ENCODE measurements around the gene SCAPER.

Gene SCAPER

DNA sequence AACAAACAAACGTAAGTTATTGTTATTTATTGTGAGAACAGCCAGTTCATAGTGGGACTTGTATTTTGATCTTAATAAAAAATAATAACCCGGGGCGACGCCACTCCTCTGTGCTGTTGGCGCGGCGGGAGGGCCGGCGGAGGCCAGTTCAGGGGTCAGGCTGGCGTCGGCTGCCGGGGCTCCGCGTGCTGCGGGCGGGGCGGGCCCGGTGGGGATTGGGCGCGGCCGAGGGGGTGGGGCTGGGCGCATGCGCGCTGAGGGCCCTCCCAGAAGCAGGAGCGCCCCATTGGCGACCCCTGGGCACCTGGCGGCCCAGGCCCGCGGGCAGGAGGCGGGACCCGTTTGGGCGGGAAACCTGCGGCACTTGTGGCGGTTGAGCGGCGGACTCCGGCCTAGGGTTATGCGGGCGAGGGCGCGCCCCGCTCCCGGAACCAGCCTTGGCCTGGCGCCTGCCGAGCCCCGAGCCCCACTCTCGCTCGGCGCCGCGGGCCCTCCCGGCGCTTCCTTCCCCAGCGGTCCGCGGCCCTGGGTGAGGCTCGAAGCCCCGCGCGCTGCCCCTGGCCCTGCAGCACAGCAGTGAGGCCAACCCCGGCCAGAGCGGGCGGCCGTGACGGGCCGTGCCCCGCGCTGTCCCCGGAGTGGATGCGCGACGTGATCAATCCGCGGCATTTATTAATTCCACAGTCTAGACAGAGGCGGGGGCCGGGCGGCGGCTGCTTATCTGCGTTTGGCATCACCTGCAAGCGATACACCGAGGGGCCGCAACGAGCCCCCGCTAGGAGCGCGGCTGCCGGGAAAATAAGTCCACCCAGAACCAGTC lies 562.5 kb downstream of the SCAPER start:
- no peak overlapping the region for H3K4me3 ChIP-seq (ENCODE audit: low read depth, low read length)
- ChIA-PET CTCF (no interaction called here), POLR2A (no interaction called here)
- TF ChIP-seq, protein P1, sequence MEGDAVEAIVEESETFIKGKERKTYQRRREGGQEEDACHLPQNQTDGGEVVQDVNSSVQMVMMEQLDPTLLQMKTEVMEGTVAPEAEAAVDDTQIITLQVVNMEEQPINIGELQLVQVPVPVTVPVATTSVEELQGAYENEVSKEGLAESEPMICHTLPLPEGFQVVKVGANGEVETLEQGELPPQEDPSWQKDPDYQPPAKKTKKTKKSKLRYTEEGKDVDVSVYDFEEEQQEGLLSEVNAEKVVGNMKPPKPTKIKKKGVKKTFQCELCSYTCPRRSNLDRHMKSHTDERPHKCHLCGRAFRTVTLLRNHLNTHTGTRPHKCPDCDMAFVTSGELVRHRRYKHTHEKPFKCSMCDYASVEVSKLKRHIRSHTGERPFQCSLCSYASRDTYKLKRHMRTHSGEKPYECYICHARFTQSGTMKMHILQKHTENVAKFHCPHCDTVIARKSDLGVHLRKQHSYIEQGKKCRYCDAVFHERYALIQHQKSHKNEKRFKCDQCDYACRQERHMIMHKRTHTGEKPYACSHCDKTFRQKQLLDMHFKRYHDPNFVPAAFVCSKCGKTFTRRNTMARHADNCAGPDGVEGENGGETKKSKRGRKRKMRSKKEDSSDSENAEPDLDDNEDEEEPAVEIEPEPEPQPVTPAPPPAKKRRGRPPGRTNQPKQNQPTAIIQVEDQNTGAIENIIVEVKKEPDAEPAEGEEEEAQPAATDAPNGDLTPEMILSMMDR (IDR thresholded peaks at IDR 0.05; ENCODE audit: insufficient read depth, low read length, missing control alignments), result no peak
- no peak for DNase-seq (ENCODE audit: low read depth, low spot score)

DNA sequence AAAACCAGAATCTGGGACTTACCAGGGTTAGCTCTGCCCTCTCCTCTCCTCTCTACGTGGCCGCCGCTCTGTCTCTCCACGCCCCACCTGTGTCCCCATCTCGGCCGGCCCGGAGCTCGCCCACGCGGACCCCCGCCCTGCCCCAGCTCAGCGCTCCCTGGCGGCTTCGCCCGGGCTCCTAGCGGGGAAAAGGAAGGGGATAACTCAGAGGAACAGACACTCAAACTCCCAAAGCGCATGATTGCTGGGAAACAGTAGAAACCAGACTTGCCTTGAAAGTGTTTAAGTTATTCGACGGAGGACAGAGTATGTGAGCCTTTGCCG lies 563.1 kb downstream of the SCAPER start:
- no peak overlapping the region for H3K4me3 ChIP-seq (ENCODE audit: low read depth, low read length)
- ChIA-PET POLR2A (no interaction called here), CTCF (no interaction called here)
- TF ChIP-seq, protein P1 (IDR thresholded peaks at IDR 0.05; ENCODE audit: insufficient read depth, low read length, missing control alignments), result no peak
- no peak for DNase-seq (ENCODE audit: low read depth, low spot score)

DNA sequence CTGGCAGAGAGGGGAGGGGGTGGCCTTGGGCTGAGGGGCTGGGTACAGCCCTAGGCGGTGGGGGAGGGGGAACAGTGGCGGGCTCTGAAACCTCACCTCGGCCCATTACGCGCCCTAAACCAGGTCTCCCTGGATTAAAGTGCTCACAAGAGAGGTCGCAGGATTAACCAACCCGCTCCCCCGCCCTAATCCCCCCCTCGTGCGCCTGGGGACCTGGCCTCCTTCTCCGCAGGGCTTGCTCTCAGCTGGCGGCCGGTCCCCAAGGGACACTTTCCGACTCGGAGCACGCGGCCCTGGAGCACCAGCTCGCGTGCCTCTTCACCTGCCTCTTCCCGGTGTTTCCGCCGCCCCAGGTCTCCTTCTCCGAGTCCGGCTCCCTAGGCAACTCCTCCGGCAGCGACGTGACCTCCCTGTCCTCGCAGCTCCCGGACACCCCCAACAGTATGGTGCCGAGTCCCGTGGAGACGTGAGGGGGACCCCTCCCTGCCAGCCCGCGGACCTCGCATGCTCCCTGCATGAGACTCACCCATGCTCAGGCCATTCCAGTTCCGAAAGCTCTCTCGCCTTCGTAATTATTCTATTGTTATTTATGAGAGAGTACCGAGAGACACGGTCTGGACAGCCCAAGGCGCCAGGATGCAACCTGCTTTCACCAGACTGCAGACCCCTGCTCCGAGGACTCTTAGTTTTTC lies 563.6 kb downstream of the SCAPER start:
- TF ChIP-seq, protein P1 (IDR thresholded peaks at IDR 0.05; ENCODE audit: insufficient read depth, low read length, missing control alignments), result no peak
- no peak for DNase-seq (ENCODE audit: low read depth, low spot score)
- no peak overlapping the region for H3K4me3 ChIP-seq (ENCODE audit: low read depth, low read length)
- CTCF ChIA-PET, result interaction anchor here (0.5 to 0.7 kb wide), 2 partner anchors 11 to 150 kb away, joined by 3 read pairs; no protein-coding TSS in a partner anchor
- POLR2A ChIA-PET, result no interaction called here

DNA sequence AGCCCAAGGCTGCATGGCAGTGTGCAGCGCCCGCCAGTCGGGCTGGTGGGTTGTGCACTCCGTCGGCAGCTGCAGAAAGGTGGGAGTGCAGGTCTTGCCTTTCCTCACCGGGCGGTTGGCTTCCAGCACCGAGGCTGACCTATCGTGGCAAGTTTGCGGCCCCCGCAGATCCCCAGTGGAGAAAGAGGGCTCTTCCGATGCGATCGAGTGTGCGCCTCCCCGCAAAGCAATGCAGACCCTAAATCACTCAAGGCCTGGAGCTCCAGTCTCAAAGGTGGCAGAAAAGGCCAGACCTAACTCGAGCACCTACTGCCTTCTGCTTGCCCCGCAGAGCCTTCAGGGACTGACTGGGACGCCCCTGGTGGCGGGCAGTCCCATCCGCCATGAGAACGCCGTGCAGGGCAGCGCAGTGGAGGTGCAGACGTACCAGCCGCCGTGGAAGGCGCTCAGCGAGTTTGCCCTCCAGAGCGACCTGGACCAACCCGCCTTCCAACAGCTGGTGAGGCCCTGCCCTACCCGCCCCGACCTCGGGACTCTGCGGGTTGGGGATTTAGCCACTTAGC lies 564.3 kb downstream of the SCAPER start:
- CTCF ChIA-PET, result interaction anchor here (0.5 to 0.7 kb wide), 2 partner anchors 10 to 150 kb away, joined by 3 read pairs; no protein-coding TSS in a partner anchor
- H3K4me3 ChIP-seq (ENCODE audit: low read depth, low read length), result no peak overlapping the region

DNA sequence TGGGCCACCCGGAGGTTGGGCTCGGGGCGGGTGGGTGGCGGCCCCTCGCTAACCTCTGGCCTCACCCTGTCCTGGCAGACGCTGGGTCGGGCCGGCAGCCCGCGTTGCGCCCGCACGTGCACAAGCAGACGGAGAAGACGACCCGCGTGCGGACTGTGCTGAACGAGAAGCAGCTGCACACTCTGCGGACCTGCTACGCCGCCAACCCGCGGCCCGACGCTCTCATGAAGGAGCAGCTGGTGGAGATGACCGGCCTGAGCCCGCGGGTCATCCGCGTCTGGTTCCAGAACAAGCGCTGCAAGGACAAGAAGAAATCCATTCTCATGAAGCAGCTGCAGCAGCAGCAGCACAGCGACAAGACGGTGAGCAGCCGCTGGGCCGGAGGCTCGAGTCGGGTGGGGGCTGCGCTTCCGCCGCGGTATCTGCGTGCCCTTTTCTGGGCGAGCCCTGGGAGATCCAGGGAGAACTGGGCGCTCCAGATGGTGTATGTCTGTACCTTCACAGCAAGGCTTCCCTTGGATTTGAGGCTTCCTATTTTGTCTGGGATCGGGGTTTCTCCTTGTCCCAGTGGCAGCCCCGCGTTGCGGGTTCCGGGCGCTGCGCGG lies 564.8 kb downstream of the SCAPER start:
- no peak for DNase-seq (ENCODE audit: low read depth, low spot score)
- TF ChIP-seq, protein P1 (IDR thresholded peaks at IDR 0.05; ENCODE audit: insufficient read depth, low read length, missing control alignments), result no peak
- H3K4me3 ChIP-seq (ENCODE audit: low read depth, low read length), result no peak overlapping the region; the same call in 1 of the 2 replicates
- CTCF ChIA-PET, result no interaction called here
- POLR2A ChIA-PET, result no interaction called here

More for the DNA sequence above, 564.3 kb downstream of the SCAPER start:
- no peak for DNase-seq (ENCODE audit: low read depth, low spot score)
- POLR2A ChIA-PET, result no interaction called here
- TF ChIP-seq, protein P1 (IDR thresholded peaks at IDR 0.05; ENCODE audit: insufficient read depth, low read length, missing control alignments), result no peak
